Astrocyte of the spinal cord (primary cell): ENCODE measurements around the gene TRIM72.

Experiments
- DNase-seq: peaks from one replicate; pipeline ENCODE4 v3.0.0; 2011; ENCODE audit warnings: low read depth, low spot score
- H3K4me3 ChIP-seq: 2 replicates; pipeline ENCODE4 v1.5.1; 2011; ENCODE audit warnings: low read depth, mild to moderate bottlenecking, low read length, moderate library complexity
- CTCF ChIP-seq: IDR thresholded peaks from 2 replicates; pipeline ENCODE4 v1.5.1; 2012; ENCODE audit warnings: low read depth, mild to moderate bottlenecking, low read length, inconsistent platforms
- in situ Hi-C: cut with HindIII; loops from 2 replicates; pipeline ENCODE4 v1.10.0; 2017; ENCODE audit warnings: low sequenced_read_pairs

The TRIM72 gene

GRCh38 chr16:31216422-31217135 lies 2.7 kb downstream of the TRIM72 start, which contains the start of gene PYDC1:
Gene PYDC1 (minus strand): TSS chr16:31217135. CDS start chr16:31217028, 107 bp downstream.
- in situ Hi-C loops, result no loop called here
- H3K4me3 ChIP-seq, result no peak within 1 kb of the TSS

GRCh38 chr16:31217136-31217530 lies 3.2 kb downstream of the TRIM72 start:
- TF ChIP-seq CTCF, result no peak
- no peak overlapping the region for H3K4me3 ChIP-seq

More at GRCh38 chr16:31216422-31217135, 2.7 kb downstream of the TRIM72 start, which contains the start of gene PYDC1:
- no peak for DNase-seq
- TF ChIP-seq CTCF, result no peak

GRCh38 chr16:31219154-31219741 lies 5.3 kb downstream of the TRIM72 start:
- in situ Hi-C loops, result no loop called here
- H3K4me3 ChIP-seq, result no peak overlapping the region
- no peak for TF ChIP-seq CTCF
- DNase-seq, result no peak

More at GRCh38 chr16:31217136-31217530, 3.2 kb downstream of the TRIM72 start:
- no peak for DNase-seq
- in situ Hi-C loops, result no loop called here

- no peak for DNase-seq
- H3K4me3 ChIP-seq, result no peak overlapping the region
- TF ChIP-seq CTCF, result no peak
- in situ Hi-C loops, result no loop called here
These were observed 7.6 kb downstream of the TRIM72 start for GRCh38 chr16:31221357-31222160.

- TF ChIP-seq CTCF, result no peak
- DNase-seq, result no peak
- in situ Hi-C loops, result no loop called here
- no peak overlapping the region for H3K4me3 ChIP-seq
These were observed 9.1 kb downstream of the TRIM72 start for GRCh38 chr16:31223044-31223443.

GRCh38 chr16:31224092-31224955 lies 10.4 kb downstream of the TRIM72 start:
- TF ChIP-seq CTCF, result no peak
- DNase-seq, result no peak
- H3K4me3 ChIP-seq, result no peak overlapping the region
- in situ Hi-C loops, result no loop called here
